B cell (primary cell): ENCODE results near the gene DYRK1A.

Source experiments
- CTCF ChIP-seq: fragments of 200-600 bp; IDR thresholded peaks from one replicate; pipeline ENCODE4 v1.8.0; 2022; ENCODE audit warnings: antibody characterized with exemption, mild to moderate bottlenecking
- EZH2 ChIP-seq: IDR thresholded peaks from 2 replicates; pipeline ENCODE4 v1.6.1; 2012; ENCODE audit warnings: borderline replicate concordance, low read depth, mild to moderate bottlenecking, moderate library complexity, low read length; ENCODE audit not compliant: insufficient read depth, poor library complexity, severe bottlenecking

GRCh38 chr21:37505963-37506362 is 139.4 kb downstream of the DYRK1A start:
- TF ChIP-seq CTCF = no peak
- TF ChIP-seq EZH2 = no peak
